Fibroblast of skin of abdomen (primary cell): ENCODE measurements around the gene AGBL1.
"Not testable (repeated sequence)": the region's sequence is repeated elsewhere in the genome, so short reads cannot be mapped to it uniquely, and the experiment has no call there.

ENCODE experiments used
- DNase-seq: peaks from one replicate; pipeline ENCODE4 v3.0.0-alpha.2; 2013

Gene AGBL1

GRCh38 chr15:86528094-86528493, 448.4 kb downstream of the AGBL1 start:
- DNase-seq = not testable (repeated sequence)

- DNase-seq = no peak
Measured at GRCh38 chr15:86538141-86538540, 458.5 kb downstream of the AGBL1 start.

GRCh38 chr15:86540840-86541467, 461.3 kb downstream of the AGBL1 start:
- DNase-seq = no peak

- DNase-seq = no peak
Measured at GRCh38 chr15:86541540-86541939, 461.9 kb downstream of the AGBL1 start.

- DNase-seq = no peak
Measured at GRCh38 chr15:86550075-86550474, 470.4 kb downstream of the AGBL1 start.

GRCh38 chr15:86553108-86553507, 473.4 kb downstream of the AGBL1 start:
- no peak for DNase-seq

GRCh38 chr15:86555098-86555497, 475.4 kb downstream of the AGBL1 start:
- no peak for DNase-seq

- DNase-seq = no peak
Measured at GRCh38 chr15:86555939-86556338, 476.3 kb downstream of the AGBL1 start.

GRCh38 chr15:86556396-86557017, 476.8 kb downstream of the AGBL1 start:
- no peak for DNase-seq

GRCh38 chr15:86557018-86557550, 477.4 kb downstream of the AGBL1 start:
- no peak for DNase-seq

GRCh38 chr15:86558252-86558651, 478.6 kb downstream of the AGBL1 start:
- no peak for DNase-seq

- no peak for DNase-seq
Measured at GRCh38 chr15:86558686-86559085, 479.0 kb downstream of the AGBL1 start.

- no peak for DNase-seq
Measured at GRCh38 chr15:86568378-86568777, 488.7 kb downstream of the AGBL1 start.

GRCh38 chr15:86570738-86571137, 491.1 kb downstream of the AGBL1 start:
- DNase-seq = no peak

GRCh38 chr15:86571873-86572272, 492.2 kb downstream of the AGBL1 start:
- no peak for DNase-seq

GRCh38 chr15:86572368-86572841, 492.7 kb downstream of the AGBL1 start:
- DNase-seq = no peak

- no peak for DNase-seq
Measured at GRCh38 chr15:86573476-86573875, 493.8 kb downstream of the AGBL1 start.

GRCh38 chr15:86588413-86588812, 508.7 kb downstream of the AGBL1 start:
- DNase-seq = no peak

- DNase-seq = no peak
Measured at GRCh38 chr15:86590461-86590860, 510.8 kb downstream of the AGBL1 start.

- DNase-seq = no peak
Measured at GRCh38 chr15:86591158-86591557, 511.5 kb downstream of the AGBL1 start.

- no peak for DNase-seq
Measured at GRCh38 chr15:86591994-86592735, 512.5 kb downstream of the AGBL1 start.

GRCh38 chr15:86595741-86596140, 516.1 kb downstream of the AGBL1 start:
- no peak for DNase-seq

GRCh38 chr15:86603466-86603865, 523.8 kb downstream of the AGBL1 start:
- DNase-seq = no peak
